Left lobe of liver (tissue), 2 donors: ENCODE data around the gene PTPRG. TPM values are rescaled to one million over a fixed set of nuclear protein-coding genes. Genes with fewer than 3 reads are reported as not detected.

Experiments
- ATAC-seq: fragments of 200-7000 bp; cut with Tn5 transposase; one replicate; pipeline ENCODE4 v1.9.1; 2020; ENCODE audit warnings: mild to moderate bottlenecking, moderate library complexity
- DNase-seq: peaks from one replicate; pipeline ENCODE4 v3.0.0-alpha.2; 2020; ENCODE audit warnings: low spot score
- total RNA-seq: library from RNA; stranded (reverse); gene quantifications from one replicate; pipeline ENCODE4 v1.2.1, GENCODE V29; 2021
- donor health status: DM: no; HTN: no; CAD: no; lungs with moderate emphysema.
- donor health status: DM: no; HTN: yes; CAD: no.

Gene PTPRG
- total RNA-seq, 1 donor from 2014 or later = 15.6 TPM

GRCh38 chr3:62335196-62335595 is 773.8 kb downstream of the PTPRG start:
- DNase-seq (no peak), ATAC-seq (no peak)

GRCh38 chr3:62343755-62344154 is 782.4 kb downstream of the PTPRG start:
- no peak for ATAC-seq
- DNase-seq = no peak
